Measurements from ENCODE around the gene PCTP. TPM values are rescaled to one million over a fixed set of nuclear protein-coding genes. Genes with fewer than 3 reads are reported as not detected.

The PCTP gene
- total RNA-seq, 4 donors from 2014 or later: 5.0 to 14.3 (median 6.9) TPM

- no peak for TF ChIP-seq POLR2A (IDR thresholded peaks at IDR 0.05)
- no peak overlapping the region for H3K4me3 ChIP-seq (ENCODE audit: low read depth, poor library complexity, severe bottlenecking)
- intact Hi-C loops (cut with DNase I; ENCODE audit: low total_unique reads): no loop called here
- no peak for DNase-seq (ENCODE audit: low spot score in 2 of 2)
These were observed 69.8 kb downstream of the PCTP start for GRCh38 chr17:55820675-55821074.

- 50 to 54% methylated on average over 4 of the region's 4 CpGs for WGBS, 2 donors
- intact Hi-C loops (cut with DNase I; ENCODE audit: low total_unique reads): no loop called here
These were observed 71.2 kb downstream of the PCTP start for GRCh38 chr17:55822028-55822427.

GRCh38 chr17:55825213-55825612, 74.4 kb downstream of the PCTP start:
- WGBS, 2 donors: 45 to 55% methylated on average over 2 of the region's 2 CpGs
- no peak for DNase-seq (ENCODE audit: low spot score in 2 of 2)
- no peak overlapping the region for H3K4me3 ChIP-seq (ENCODE audit: low read depth, poor library complexity, severe bottlenecking)
- TF ChIP-seq, protein P1, sequence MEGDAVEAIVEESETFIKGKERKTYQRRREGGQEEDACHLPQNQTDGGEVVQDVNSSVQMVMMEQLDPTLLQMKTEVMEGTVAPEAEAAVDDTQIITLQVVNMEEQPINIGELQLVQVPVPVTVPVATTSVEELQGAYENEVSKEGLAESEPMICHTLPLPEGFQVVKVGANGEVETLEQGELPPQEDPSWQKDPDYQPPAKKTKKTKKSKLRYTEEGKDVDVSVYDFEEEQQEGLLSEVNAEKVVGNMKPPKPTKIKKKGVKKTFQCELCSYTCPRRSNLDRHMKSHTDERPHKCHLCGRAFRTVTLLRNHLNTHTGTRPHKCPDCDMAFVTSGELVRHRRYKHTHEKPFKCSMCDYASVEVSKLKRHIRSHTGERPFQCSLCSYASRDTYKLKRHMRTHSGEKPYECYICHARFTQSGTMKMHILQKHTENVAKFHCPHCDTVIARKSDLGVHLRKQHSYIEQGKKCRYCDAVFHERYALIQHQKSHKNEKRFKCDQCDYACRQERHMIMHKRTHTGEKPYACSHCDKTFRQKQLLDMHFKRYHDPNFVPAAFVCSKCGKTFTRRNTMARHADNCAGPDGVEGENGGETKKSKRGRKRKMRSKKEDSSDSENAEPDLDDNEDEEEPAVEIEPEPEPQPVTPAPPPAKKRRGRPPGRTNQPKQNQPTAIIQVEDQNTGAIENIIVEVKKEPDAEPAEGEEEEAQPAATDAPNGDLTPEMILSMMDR (IDR thresholded peaks at IDR 0.05): no peak
- no peak for TF ChIP-seq POLR2A (IDR thresholded peaks at IDR 0.05)
- intact Hi-C loops (cut with DNase I; ENCODE audit: low total_unique reads): no loop called here

More at GRCh38 chr17:55822028-55822427, 71.2 kb downstream of the PCTP start:
- no peak overlapping the region for H3K4me3 ChIP-seq (ENCODE audit: low read depth, poor library complexity, severe bottlenecking)
- no peak for DNase-seq (ENCODE audit: low spot score in 2 of 2)
- TF ChIP-seq, protein P1 (IDR thresholded peaks at IDR 0.05): no peak
- no peak for TF ChIP-seq POLR2A (IDR thresholded peaks at IDR 0.05)

Other genes starting within 250 kb of the PCTP start
- not detected for gene SMIM36, start 239.6 kb upstream of the PCTP start, total RNA-seq
- 1 to 10 TPM; 1.6 to 6.5 (median 2.6) TPM for gene TMEM100, start 28.2 kb upstream of the PCTP start, total RNA-seq

Data from lower leg skin (tissue), 4 donors.